GM12878 (cell line): ENCODE data around the gene DAPK2. TPM values are rescaled to one million over a fixed set of nuclear protein-coding genes. Genes with fewer than 3 reads are reported as not detected.

Experiments
- ATAC-seq: fragments of 200-7000 bp; cut with Tn5 transposase; 3 replicates; pipeline ENCODE4 v1.9.1; 2020; ENCODE audit warnings: mild to moderate bottlenecking, moderate library complexity
- BruUV-seq: library from RNA; stranded (reverse); fragments of 400-500 nt; replicated peaks from 2 replicates; lab custom pipeline; 2021; lab: Mats Ljungman, UMichigan
- CTCF ChIA-PET: fragments of 300-600 bp; sonication (Branson Sonifier 250); formaldehyde crosslinking; extraction: SDS; loops from one replicate; lab custom pipeline; 2021; ENCODE audit warnings: inconsistent platforms; lab: Yijun Ruan, JAX
- POLR2A ChIA-PET: fragments of 350-600 bp; formaldehyde crosslinking; extraction: SDS; loops from one replicate; lab custom pipeline; 2021; ENCODE audit warnings: inconsistent platforms; lab: Charles Lee
- RAD21 ChIA-PET: fragments of 300-600 bp; sonication (Branson Sonifier 250); formaldehyde crosslinking; loops from one replicate; lab custom pipeline; 2023; ENCODE audit warnings: antibody characterized with exemption; ENCODE audit not compliant: unreplicated experiment; lab: Charles Lee
- SMC1A ChIA-PET: fragments of 300-600 bp; sonication (Branson Sonifier 250); formaldehyde crosslinking; loops from one replicate; lab custom pipeline; 2023; ENCODE audit not compliant: unreplicated experiment, uncharacterized antibody; lab: Charles Lee
- DNase-seq: peaks from one replicate; pipeline ENCODE4 v3.0.0-alpha.2; 2011; ENCODE audit warnings: low read depth, low spot score
- FAIRE-seq: peaks from 3 replicates; lab custom pipeline; 2011; peaks lifted over from hg19 to GRCh38; lab: Jason Lieb, UNC
- H2AFZ ChIP-seq: 2 replicates; pipeline ENCODE4 v1.6.0; 2011; ENCODE audit warnings: low read depth, low read length, control low read depth; ENCODE audit not compliant: control insufficient read depth
- H3K27ac ChIP-seq: 2 replicates; pipeline ENCODE4 v1.5.1; 2011; ENCODE audit warnings: control low read depth; ENCODE audit not compliant: control insufficient read depth, insufficient read depth
- H3K27me3 ChIP-seq, 2 experiments: replicated peaks in 1 of 2; 2 replicates each; pipeline versions ENCODE4 v1.6.0 to v1.6.1; 2011; ENCODE audit warnings: low read length in 1 of 2; ENCODE audit not compliant: control insufficient read depth in 2 of 2, insufficient read depth in 2 of 2
- H3K36me3 ChIP-seq, 2 experiments: 2 replicates each; pipeline ENCODE4 v1.5.1; 2011; ENCODE audit warnings: low read length in 1 of 2; ENCODE audit not compliant: control insufficient read depth in 2 of 2, insufficient read depth in 2 of 2
- H3K4me1 ChIP-seq: 2 replicates; pipeline ENCODE4 v1.6.1; 2011; ENCODE audit warnings: mild to moderate bottlenecking, low read length, moderate library complexity, mixed read lengths; ENCODE audit not compliant: control insufficient read depth, insufficient read depth
- H3K4me2 ChIP-seq: 2 replicates; pipeline ENCODE4 v1.6.0; 2011; ENCODE audit warnings: control low read depth; ENCODE audit not compliant: control insufficient read depth, insufficient read depth
- H3K4me3 ChIP-seq: fragments of 200-600 bp; sonication (generic); 2 replicates; pipeline ENCODE4 v1.5.1; 2016
- H3K79me2 ChIP-seq: 2 replicates; pipeline ENCODE4 v1.6.0; 2011; ENCODE audit warnings: low read length; ENCODE audit not compliant: control insufficient read depth, insufficient read depth
- H3K9ac ChIP-seq: 2 replicates; pipeline ENCODE4 v1.8.0; 2011; ENCODE audit warnings: low read length, control low read depth, mixed read lengths; ENCODE audit not compliant: control insufficient read depth, insufficient read depth
- H3K9me3 ChIP-seq: replicated peaks from 3 replicates; pipeline ENCODE4 v1.5.1; 2011; ENCODE audit warnings: mild to moderate bottlenecking, low read length; ENCODE audit not compliant: control insufficient read depth, insufficient read depth
- H4K20me1 ChIP-seq: 2 replicates; pipeline ENCODE4 v1.6.0; 2011; ENCODE audit not compliant: control insufficient read depth, insufficient read depth
- DPF2 ChIP-seq: fragments of 450-650 bp; IDR thresholded peaks from 2 replicates; pipeline ENCODE4 v1.6.1; 2017; ENCODE audit warnings: mild to moderate bottlenecking
- ELK1 ChIP-seq: IDR thresholded peaks from 2 replicates; pipeline ENCODE4 v1.6.1; 2012; ENCODE audit warnings: low read depth, low read length, improper control_type of control experiment
- FOXM1 ChIP-seq: IDR thresholded peaks from 2 replicates; pipeline ENCODE4 v1.6.1; 2012; ENCODE audit warnings: low read depth, mild to moderate bottlenecking, inconsistent platforms, low read length, moderate library complexity
- GATAD2B ChIP-seq: fragments of 450-650 bp; conservative IDR thresholded peaks from 2 replicates; pipeline ENCODE4 v1.6.1; 2017; ENCODE audit warnings: low read depth, mild to moderate bottlenecking, moderate library complexity
- LARP7 ChIP-seq: fragments of 450-650 bp; IDR thresholded peaks from 2 replicates; pipeline ENCODE4 v1.6.1; 2017; ENCODE audit warnings: mild to moderate bottlenecking
- MAX ChIP-seq: IDR thresholded peaks from 2 replicates; pipeline ENCODE4 v1.6.1; 2012; ENCODE audit warnings: low read depth, low read length, improper control_type of control experiment
- POLR2A ChIP-seq: IDR thresholded peaks from 2 replicates; pipeline ENCODE4 v1.6.1; 2011; ENCODE audit warnings: low read depth, mild to moderate bottlenecking, low read length
- POLR2AphosphoS5 ChIP-seq: IDR thresholded peaks from 2 replicates; pipeline ENCODE4 v1.6.1; 2011; ENCODE audit warnings: mild to moderate bottlenecking, low read length, inconsistent platforms
- RAD21 ChIP-seq: IDR thresholded peaks from 2 replicates; pipeline ENCODE4 v1.6.1; 2011; ENCODE audit warnings: mild to moderate bottlenecking, low read depth, low read length, moderate library complexity; ENCODE audit not compliant: insufficient read depth
- SREBF2 ChIP-seq: IDR thresholded peaks from 2 replicates; pipeline ENCODE4 v1.6.1; 2012; ENCODE audit warnings: mild to moderate bottlenecking, low read length
- SUPT20H ChIP-seq: IDR thresholded peaks from 2 replicates; pipeline ENCODE4 v1.6.1; 2011; ENCODE audit warnings: low read depth, mild to moderate bottlenecking, low read length, moderate library complexity, borderline replicate concordance; ENCODE audit not compliant: control insufficient read depth
- ZNF384 ChIP-seq: IDR thresholded peaks from 2 replicates; pipeline ENCODE4 v1.6.1; 2012; ENCODE audit warnings: low read depth, mild to moderate bottlenecking, low read length, improper control_type of control experiment, borderline replicate concordance
- WGBS: methylation state at CpG from one replicate; pipeline ENCODE4 v1.1.6; 2016; ENCODE audit warnings: low lambda C conversion rate; ENCODE audit not compliant: insufficient replicate concordance, insufficient coverage; ENCODE audit errors: missing lambda C conversion rate; 5-methylcytosine and 5-hydroxymethylcytosine counted together
- in situ Hi-C: fragments of 300-500 bp; cut with MboI; formaldehyde crosslinking; loops from 9 replicates; pipeline ENCODE4 v1.14.3; 2018; ENCODE audit warnings: mixed read lengths
- intact Hi-C: fragments of 100-400 bp; cut with micrococcal nuclease; formaldehyde crosslinking; loops from one replicate; pipeline ENCODE4 v1.14.2; 2022; ENCODE audit not compliant: unreplicated experiment
- polyA plus RNA-seq, 11 experiments: library from polyadenylated mRNA; depleted of rRNA in 4 of 11; unstranded in 6 of 11; stranded (reverse) in 5 of 11; fragments of >200 nt; fragmentation: Nextera tagmentation in 4 of 11; fragmentation: Illumina TruSeq in 1 of 11; extraction: Ambion mirVana in 4 of 11; extraction: Trizol in 1 of 11; gene quantifications; 1 replicate in 1 of 11; 2 replicates in 10 of 11; pipeline versions ENCODE4 v1.2.1 to v1.2.3, GENCODE V29; 2011 to 2016; ENCODE audit warnings: inconsistent platforms in 2 of 11, missing spikeins in 2 of 11, low read depth in 1 of 11
- total RNA-seq, 4 experiments: library from RNA; depleted of rRNA in 3 of 4; stranded (reverse); fragments of >200 nt in 3 of 4; fragmentation: Illumina TruSeq in 1 of 4; extraction: Trizol in 1 of 4; gene quantifications; 2 replicates each; pipeline versions ENCODE4 v1.2.1 to v1.2.3, GENCODE V29; 2013 to 2021
- TF ChIP-seq, protein P1 (sequence below): fragments of 450-650 bp; IDR thresholded peaks from 2 replicates; pipeline ENCODE4 v1.6.1; 2017; ENCODE audit warnings: mild to moderate bottlenecking, moderate library complexity
- TF ChIP-seq, protein P2 (sequence below): fragments of 450-650 bp; formaldehyde crosslinking; IDR thresholded peaks from 2 replicates; pipeline ENCODE4 v1.5.0; 2022; ENCODE audit warnings: mild to moderate bottlenecking, missing genetic modification characterization

Gene DAPK2
- total and polyA plus RNA-seq, 10 of the 15 experiments (the other 5 are each of a cell fraction or from before 2014, with no cell fraction given): 0.69 to 8.4 (median 4.1) TPM

- Histone ChIP-seq H3K27me3 (no peaks in the 10 kb centered on the region), H3K4me1 (no peaks in the 10 kb centered on the region), H2AFZ (no peak overlapping the region), H3K4me2 (no peak overlapping the region), H3K79me2 (no peaks in the 10 kb centered on the region), H3K9me3 (no peaks in the 10 kb centered on the region), H3K9ac (no peak overlapping the region), H3K36me3 (no peaks in the 10 kb centered on the region), H4K20me1 (no peaks in the 10 kb centered on the region), H3K27ac (no peak overlapping the region), H3K4me3 (no peak overlapping the region)
- ChIA-PET CTCF (interaction anchor here (1.0 kb wide), 1 partner anchor 12 kb away, joined by 3 read pairs; the partner anchor contains the start of gene DAPK2), POLR2A (no interaction called here), SMC1A (interaction anchor here (1.0 kb wide), 1 partner anchor 29 kb away, joined by 3 read pairs; no protein-coding TSS in a partner anchor), RAD21 (no interaction called here)
- intact Hi-C loops: no loop called here
- TF ChIP-seq LARP7 (no peak), FOXM1 (no peak), DPF2 (no peak), MAX (no peak), ZNF384 (no peak), POLR2AphosphoS5 (no peak), ELK1 (no peak), GATAD2B (no peak), RAD21 (no peak), SREBF2 (no peak), SUPT20H (no peak), POLR2A (no peak)
- TF ChIP-seq, protein P1, sequence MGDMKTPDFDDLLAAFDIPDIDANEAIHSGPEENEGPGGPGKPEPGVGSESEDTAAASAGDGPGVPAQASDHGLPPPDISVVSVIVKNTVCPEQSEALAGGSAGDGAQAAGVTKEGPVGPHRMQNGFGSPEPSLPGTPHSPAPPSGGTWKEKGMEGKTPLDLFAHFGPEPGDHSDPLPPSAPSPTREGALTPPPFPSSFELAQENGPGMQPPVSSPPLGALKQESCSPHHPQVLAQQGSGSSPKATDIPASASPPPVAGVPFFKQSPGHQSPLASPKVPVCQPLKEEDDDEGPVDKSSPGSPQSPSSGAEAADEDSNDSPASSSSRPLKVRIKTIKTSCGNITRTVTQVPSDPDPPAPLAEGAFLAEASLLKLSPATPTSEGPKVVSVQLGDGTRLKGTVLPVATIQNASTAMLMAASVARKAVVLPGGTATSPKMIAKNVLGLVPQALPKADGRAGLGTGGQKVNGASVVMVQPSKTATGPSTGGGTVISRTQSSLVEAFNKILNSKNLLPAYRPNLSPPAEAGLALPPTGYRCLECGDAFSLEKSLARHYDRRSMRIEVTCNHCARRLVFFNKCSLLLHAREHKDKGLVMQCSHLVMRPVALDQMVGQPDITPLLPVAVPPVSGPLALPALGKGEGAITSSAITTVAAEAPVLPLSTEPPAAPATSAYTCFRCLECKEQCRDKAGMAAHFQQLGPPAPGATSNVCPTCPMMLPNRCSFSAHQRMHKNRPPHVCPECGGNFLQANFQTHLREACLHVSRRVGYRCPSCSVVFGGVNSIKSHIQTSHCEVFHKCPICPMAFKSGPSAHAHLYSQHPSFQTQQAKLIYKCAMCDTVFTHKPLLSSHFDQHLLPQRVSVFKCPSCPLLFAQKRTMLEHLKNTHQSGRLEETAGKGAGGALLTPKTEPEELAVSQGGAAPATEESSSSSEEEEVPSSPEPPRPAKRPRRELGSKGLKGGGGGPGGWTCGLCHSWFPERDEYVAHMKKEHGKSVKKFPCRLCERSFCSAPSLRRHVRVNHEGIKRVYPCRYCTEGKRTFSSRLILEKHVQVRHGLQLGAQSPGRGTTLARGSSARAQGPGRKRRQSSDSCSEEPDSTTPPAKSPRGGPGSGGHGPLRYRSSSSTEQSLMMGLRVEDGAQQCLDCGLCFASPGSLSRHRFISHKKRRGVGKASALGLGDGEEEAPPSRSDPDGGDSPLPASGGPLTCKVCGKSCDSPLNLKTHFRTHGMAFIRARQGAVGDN: no peak
- TF ChIP-seq, protein P2, sequence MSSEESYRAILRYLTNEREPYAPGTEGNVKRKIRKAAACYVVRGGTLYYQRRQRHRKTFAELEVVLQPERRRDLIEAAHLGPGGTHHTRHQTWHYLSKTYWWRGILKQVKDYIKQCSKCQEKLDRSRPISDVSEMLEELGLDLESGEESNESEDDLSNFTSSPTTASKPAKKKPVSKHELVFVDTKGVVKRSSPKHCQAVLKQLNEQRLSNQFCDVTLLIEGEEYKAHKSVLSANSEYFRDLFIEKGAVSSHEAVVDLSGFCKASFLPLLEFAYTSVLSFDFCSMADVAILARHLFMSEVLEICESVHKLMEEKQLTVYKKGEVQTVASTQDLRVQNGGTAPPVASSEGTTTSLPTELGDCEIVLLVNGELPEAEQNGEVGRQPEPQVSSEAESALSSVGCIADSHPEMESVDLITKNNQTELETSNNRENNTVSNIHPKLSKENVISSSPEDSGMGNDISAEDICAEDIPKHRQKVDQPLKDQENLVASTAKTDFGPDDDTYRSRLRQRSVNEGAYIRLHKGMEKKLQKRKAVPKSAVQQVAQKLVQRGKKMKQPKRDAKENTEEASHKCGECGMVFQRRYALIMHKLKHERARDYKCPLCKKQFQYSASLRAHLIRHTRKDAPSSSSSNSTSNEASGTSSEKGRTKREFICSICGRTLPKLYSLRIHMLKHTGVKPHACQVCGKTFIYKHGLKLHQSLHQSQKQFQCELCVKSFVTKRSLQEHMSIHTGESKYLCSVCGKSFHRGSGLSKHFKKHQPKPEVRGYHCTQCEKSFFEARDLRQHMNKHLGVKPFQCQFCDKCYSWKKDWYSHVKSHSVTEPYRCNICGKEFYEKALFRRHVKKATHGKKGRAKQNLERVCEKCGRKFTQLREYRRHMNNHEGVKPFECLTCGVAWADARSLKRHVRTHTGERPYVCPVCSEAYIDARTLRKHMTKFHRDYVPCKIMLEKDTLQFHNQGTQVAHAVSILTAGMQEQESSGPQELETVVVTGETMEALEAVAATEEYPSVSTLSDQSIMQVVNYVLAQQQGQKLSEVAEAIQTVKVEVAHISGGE: no peak
- in situ Hi-C loops: no loop called here
- BruUV-seq: no TSS peak
- no peak for ATAC-seq
- FAIRE-seq: no peak
- DNase-seq: no peak
- 73% methylated on average over 5 of the region's 5 CpGs for WGBS
Measured at GRCh38 chr15:64058279-64058678, 12.0 kb upstream of the DAPK2 start.
